Esophagus squamous epithelium (tissue), 5 donors: ENCODE data around the gene GSG1L2. TPM values are rescaled to one million over a fixed set of nuclear protein-coding genes. Genes with fewer than 3 reads are reported as not detected.

Experiments
- DNase-seq: peaks from one replicate; lab custom pipeline; 2025; lab: John Stamatoyannopoulos, UW
- H3K27ac ChIP-seq, 4 donors: fragments of 200-600 bp; sonication (generic); one replicate each; pipeline ENCODE4 v1.5.1; 2016 to 2019; ENCODE audit warnings: mild to moderate bottlenecking in 1 of 4
- H3K27me3 ChIP-seq, 4 donors: fragments of 200-600 bp; sonication (generic); 1 replicate in 3 of 4; 2 replicates in 1 of 4; pipeline versions ENCODE4 v1.5.1 to v1.6.0; 2017 to 2021; ENCODE audit warnings: antibody characterized with exemption in 1 of 4
- H3K36me3 ChIP-seq, 3 donors: fragments of 200-600 bp; sonication (generic); one replicate each; pipeline ENCODE4 v1.5.1; 2016 to 2019
- H3K4me1 ChIP-seq, 3 donors: fragments of 200-600 bp; sonication (generic); one replicate each; pipeline ENCODE4 v1.5.1; 2017 to 2019
- H3K4me3 ChIP-seq, 4 donors: fragments of 200-600 bp; sonication (generic); 1 replicate in 3 of 4; 2 replicates in 1 of 4; pipeline ENCODE4 v1.5.1; 2016 to 2019; ENCODE audit warnings: mild to moderate bottlenecking in 2 of 4, moderate library complexity in 1 of 4
- H3K9me3 ChIP-seq, 3 donors: fragments of 200-600 bp; sonication (generic); one replicate each; pipeline ENCODE4 v1.5.1; 2016 to 2019
- POLR2A ChIP-seq, 4 donors: fragments of 450-650 bp; IDR thresholded peaks; one replicate each; pipeline ENCODE4 v1.6.1; 2017; ENCODE audit warnings: antibody characterized with exemption in 4 of 4, mild to moderate bottlenecking in 4 of 4, moderate library complexity in 3 of 4
- WGBS, 2 donors: methylation state at CpG; one replicate each; pipeline ENCODE4 v1.1.5; 2018; 5-methylcytosine and 5-hydroxymethylcytosine counted together
- intact Hi-C: fragments of 100-400 bp; cut with DNase I; formaldehyde crosslinking; loops from one replicate; pipeline ENCODE4 v1.15.0; 2022
- total RNA-seq, 4 donors: library from RNA; depleted of rRNA; stranded (reverse); fragments of >200 nt; gene quantifications; one replicate each; pipeline ENCODE4 v1.1.0, GENCODE V29; 2016
- TF ChIP-seq, protein P1 (sequence below), 6 experiments: fragments of 450-650 bp in 4 of 6; fragments of 200-600 bp in 2 of 6; sonication (generic) in 2 of 6; IDR thresholded peaks; one replicate each; pipeline ENCODE4 v1.5.1; 2016 to 2019; ENCODE audit warnings: antibody characterized with exemption in 6 of 6, mild to moderate bottlenecking in 4 of 6, moderate library complexity in 4 of 6
- donor health status: DM: yes; HTN: yes; CAD: no.

GSG1L2 gene
- total RNA-seq, 4 donors from 2014 or later, result not detected

- Histone ChIP-seq H3K4me1 (no peaks in the 10 kb centered on the region), H3K27ac (no peak overlapping the region), H3K27me3 (no peaks in the 10 kb centered on the region), H3K4me3 (no peak overlapping the region), H3K36me3 (no peaks in the 10 kb centered on the region), H3K9me3 (no peaks in the 10 kb centered on the region)
- intact Hi-C loops, result no loop called here
- 66 to 67% methylated on average over 6 of the region's 9 CpGs for WGBS, 2 donors
- no peak for DNase-seq
- TF ChIP-seq POLR2A (IDR thresholded peaks at IDR 0.05), result no peak
- TF ChIP-seq, protein P1, sequence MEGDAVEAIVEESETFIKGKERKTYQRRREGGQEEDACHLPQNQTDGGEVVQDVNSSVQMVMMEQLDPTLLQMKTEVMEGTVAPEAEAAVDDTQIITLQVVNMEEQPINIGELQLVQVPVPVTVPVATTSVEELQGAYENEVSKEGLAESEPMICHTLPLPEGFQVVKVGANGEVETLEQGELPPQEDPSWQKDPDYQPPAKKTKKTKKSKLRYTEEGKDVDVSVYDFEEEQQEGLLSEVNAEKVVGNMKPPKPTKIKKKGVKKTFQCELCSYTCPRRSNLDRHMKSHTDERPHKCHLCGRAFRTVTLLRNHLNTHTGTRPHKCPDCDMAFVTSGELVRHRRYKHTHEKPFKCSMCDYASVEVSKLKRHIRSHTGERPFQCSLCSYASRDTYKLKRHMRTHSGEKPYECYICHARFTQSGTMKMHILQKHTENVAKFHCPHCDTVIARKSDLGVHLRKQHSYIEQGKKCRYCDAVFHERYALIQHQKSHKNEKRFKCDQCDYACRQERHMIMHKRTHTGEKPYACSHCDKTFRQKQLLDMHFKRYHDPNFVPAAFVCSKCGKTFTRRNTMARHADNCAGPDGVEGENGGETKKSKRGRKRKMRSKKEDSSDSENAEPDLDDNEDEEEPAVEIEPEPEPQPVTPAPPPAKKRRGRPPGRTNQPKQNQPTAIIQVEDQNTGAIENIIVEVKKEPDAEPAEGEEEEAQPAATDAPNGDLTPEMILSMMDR (IDR thresholded peaks at IDR 0.05), result no peak
Observed at GRCh38 chr17:9813166-9813565, 8.7 kb downstream of the GSG1L2 start.

DNA sequence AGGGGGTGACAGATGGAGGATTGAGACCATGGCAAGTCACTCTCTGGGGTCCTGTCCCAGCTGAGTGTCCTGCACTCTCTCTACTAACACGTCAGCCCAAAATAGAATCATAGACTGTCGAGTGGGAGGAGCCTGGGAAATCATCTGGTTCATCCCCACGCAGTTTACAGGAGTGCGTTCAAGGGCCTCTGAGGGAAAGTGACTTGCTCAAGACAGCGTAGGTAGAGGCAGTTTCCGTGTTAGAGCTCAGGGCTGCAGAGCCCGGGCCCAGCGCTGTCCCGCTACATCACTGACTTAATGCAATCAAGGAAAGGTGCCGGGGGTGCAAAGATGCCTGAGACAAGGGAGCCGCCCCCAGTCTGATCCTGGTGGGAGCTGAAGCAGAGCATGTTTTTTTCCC lies 10.3 kb downstream of the GSG1L2 start:
- H3K4me1 ChIP-seq, result no peaks in the 10 kb centered on the region
- intact Hi-C loops, result no loop called here
- H3K9me3 ChIP-seq, result no peaks in the 10 kb centered on the region
- no peaks in the 10 kb centered on the region for H3K36me3 ChIP-seq
- H3K4me3 ChIP-seq, result no peak overlapping the region
- TF ChIP-seq, protein P1 (IDR thresholded peaks at IDR 0.05), result no peak
- TF ChIP-seq POLR2A (IDR thresholded peaks at IDR 0.05), result no peak
- H3K27ac ChIP-seq, result no peak overlapping the region
- DNase-seq, result no peak
- WGBS, 2 donors, result 63 to 73% methylated on average over 11 of the region's 11 CpGs
- H3K27me3 ChIP-seq, result no peaks in the 10 kb centered on the region

GRCh38 chr17:9811086-9811485 lies 10.8 kb downstream of the GSG1L2 start:
- 71 to 75% methylated on average over 5 of the region's 5 CpGs for WGBS, 2 donors
- Histone ChIP-seq H3K4me1 (no peaks in the 10 kb centered on the region), H3K36me3 (no peaks in the 10 kb centered on the region), H3K9me3 (no peaks in the 10 kb centered on the region), H3K27me3 (no peaks in the 10 kb centered on the region), H3K27ac (no peak overlapping the region), H3K4me3 (no peak overlapping the region)
- TF ChIP-seq POLR2A (IDR thresholded peaks at IDR 0.05), result no peak
- TF ChIP-seq, protein P1 (IDR thresholded peaks at IDR 0.05), result no peak
- DNase-seq, result no peak
- intact Hi-C loops, result no loop called here

GRCh38 chr17:9810100-9810949 lies 11.6 kb downstream of the GSG1L2 start:
- 70 to 87% methylated on average over 3 to 4 of the region's 4 CpGs for WGBS, 2 donors
- no peak for TF ChIP-seq POLR2A (IDR thresholded peaks at IDR 0.05)
- TF ChIP-seq, protein P1 (IDR thresholded peaks at IDR 0.05), result no peak

GRCh38 chr17:9809409-9809808 lies 12.5 kb downstream of the GSG1L2 start:
- intact Hi-C loops, result no loop called here
- Histone ChIP-seq H3K9me3 (no peaks in the 10 kb centered on the region), H3K36me3 (no peaks in the 10 kb centered on the region), H3K4me1 (no peaks in the 10 kb centered on the region), H3K27me3 (no peaks in the 10 kb centered on the region), H3K4me3 (no peak overlapping the region), H3K27ac (no peak overlapping the region)
- TF ChIP-seq, protein P1 (IDR thresholded peaks at IDR 0.05), result no peak
- no peak for TF ChIP-seq POLR2A (IDR thresholded peaks at IDR 0.05)
- WGBS, 2 donors, result 89 to 93% methylated on average over 7 to 8 of the region's 8 CpGs
- no peak for DNase-seq

More at GRCh38 chr17:9810100-9810949, 11.6 kb downstream of the GSG1L2 start:
- no peaks in the 10 kb centered on the region for H3K27me3 ChIP-seq
- H3K4me1 ChIP-seq, result no peaks in the 10 kb centered on the region
- no peaks in the 10 kb centered on the region for H3K36me3 ChIP-seq
- no peaks in the 10 kb centered on the region for H3K9me3 ChIP-seq
- no peak overlapping the region for H3K27ac ChIP-seq
- intact Hi-C loops, result no loop called here
- no peak overlapping the region for H3K4me3 ChIP-seq
- DNase-seq, result no peak
